B cell (primary cell): ENCODE results near the gene SEC14L5. TPM values are rescaled to one million over a fixed set of nuclear protein-coding genes. Genes with fewer than 3 reads are reported as not detected.

Experiments
- ATAC-seq: fragments of 200-7000 bp; cut with Tn5 transposase; one replicate; pipeline ENCODE4 v1.10.0; 2021; ENCODE audit warnings: low read depth, mild to moderate bottlenecking, moderate number of reproducible peaks, moderate library complexity
- CTCF ChIA-PET: fragments of 350-600 bp; sonication (Branson Sonifier 250); formaldehyde crosslinking; loops from one replicate; lab custom pipeline; 2021; ENCODE audit warnings: antibody characterized with exemption, inconsistent platforms; lab: Charles Lee
- POLR2A ChIA-PET: fragments of 350-600 bp; sonication (Branson Sonifier 250); formaldehyde crosslinking; loops from one replicate; lab custom pipeline; 2021; ENCODE audit warnings: antibody characterized with exemption; lab: Charles Lee
- DNase-seq: peaks from one replicate; pipeline ENCODE4 v3.0.0; 2013
- H2AFZ ChIP-seq: 2 replicates; pipeline ENCODE4 v1.6.1; 2012; ENCODE audit warnings: mild to moderate bottlenecking, low read depth, low read length; ENCODE audit not compliant: insufficient read depth, poor library complexity, severe bottlenecking
- H3K27ac ChIP-seq, 2 donors: 1 replicate in 1 of 2; 2 replicates in 1 of 2; pipeline ENCODE4 v1.5.1; 2012 to 2013; ENCODE audit warnings: low read length in 2 of 2, mild to moderate bottlenecking in 2 of 2, moderate library complexity in 1 of 2
- H3K27me3 ChIP-seq, 4 experiments: fragments of 200-600 bp in 1 of 4; sonication (generic) in 1 of 4; replicated peaks in 1 of 4; 1 replicate in 2 of 4; 2 replicates in 2 of 4; pipeline versions ENCODE4 v1.6.1 to v1.7.0; 2013 to 2016; ENCODE audit warnings: low read length in 3 of 4, mild to moderate bottlenecking in 2 of 4, mixed read lengths in 1 of 4, moderate library complexity in 1 of 4; ENCODE audit not compliant: insufficient read depth in 4 of 4, control insufficient read depth in 3 of 4; ENCODE audit errors: control extremely low read depth in 1 of 4
- H3K36me3 ChIP-seq, 2 experiments: replicated peaks in 1 of 2; 1 replicate in 1 of 2; 2 replicates in 1 of 2; pipeline versions ENCODE4 v1.6.1 to v1.7.1; 2013; ENCODE audit warnings: low read length in 1 of 2; ENCODE audit not compliant: insufficient read depth in 2 of 2, control insufficient read depth in 1 of 2; ENCODE audit errors: control extremely low read depth in 1 of 2, extremely low read depth in 1 of 2
- H3K4me1 ChIP-seq, 2 donors: fragments of 200-600 bp in 1 of 2; sonication (generic) in 1 of 2; 1 replicate in 1 of 2; 2 replicates in 1 of 2; pipeline versions ENCODE4 v1.5.1 to v1.6.1; 2013 to 2017; ENCODE audit warnings: low read length in 2 of 2; ENCODE audit not compliant: control insufficient read depth in 2 of 2, insufficient read depth in 2 of 2
- H3K4me2 ChIP-seq: replicated peaks from 2 replicates; pipeline ENCODE3; 2012; ENCODE audit warnings: mild to moderate bottlenecking, low read depth, low read length; ENCODE audit not compliant: poor library complexity, severe bottlenecking
- H3K4me3 ChIP-seq, 5 experiments: fragments of 200-600 bp in 1 of 5; sonication (generic) in 1 of 5; 1 replicate in 3 of 5; 2 replicates in 2 of 5; pipeline versions ENCODE4 v1.5.1 to v1.7.0; 2011 to 2016; ENCODE audit warnings: low read length in 4 of 5, mild to moderate bottlenecking in 4 of 5, low read depth in 2 of 5, control low read depth in 1 of 5, moderate library complexity in 1 of 5; ENCODE audit not compliant: insufficient read depth in 1 of 5; ENCODE audit errors: control extremely low read depth in 1 of 5, extremely low read depth in 1 of 5
- H3K79me2 ChIP-seq: fragments of 200-600 bp; sonication (generic); one replicate; pipeline ENCODE4 v1.6.0; 2016; ENCODE audit warnings: low read length; ENCODE audit not compliant: control insufficient read depth, insufficient read depth
- H3K9ac ChIP-seq: fragments of 200-600 bp; sonication (generic); 2 replicates; pipeline ENCODE4 v1.6.1; 2017; ENCODE audit warnings: mild to moderate bottlenecking, low read length, moderate library complexity
- H3K9me3 ChIP-seq, 3 donors: one replicate each; pipeline versions ENCODE4 v1.6.1 to v1.7.1; 2013; ENCODE audit warnings: low read length in 2 of 3; ENCODE audit not compliant: control insufficient read depth in 2 of 3, insufficient read depth in 1 of 3; ENCODE audit errors: control extremely low read depth in 1 of 3
- H4K20me1 ChIP-seq: 2 replicates; pipeline ENCODE4 v1.6.0; 2012; ENCODE audit warnings: mild to moderate bottlenecking, low read length; ENCODE audit not compliant: insufficient read depth, control insufficient read depth, poor library complexity, severe bottlenecking
- H3K27ac Mint-ChIP-seq: one replicate; pipeline ENCODE4 v1.8.0; 2021; ENCODE audit warnings: mixed read lengths
- H3K27me3 Mint-ChIP-seq: one replicate; pipeline ENCODE4 v1.8.0; 2021; ENCODE audit warnings: mixed read lengths
- H3K4me1 Mint-ChIP-seq: one replicate; pipeline ENCODE4 v1.8.0; 2021; ENCODE audit warnings: mixed read lengths
- H3K4me3 Mint-ChIP-seq: one replicate; pipeline ENCODE4 v1.8.0; 2021; ENCODE audit warnings: mixed read lengths
- H3K9me3 Mint-ChIP-seq: one replicate; pipeline ENCODE4 v1.8.0; 2022; ENCODE audit warnings: mixed read lengths; ENCODE audit not compliant: insufficient read depth
- CTCF ChIP-seq: fragments of 200-600 bp; IDR thresholded peaks from one replicate; pipeline ENCODE4 v1.8.0; 2022; ENCODE audit warnings: antibody characterized with exemption, mild to moderate bottlenecking
- EZH2 ChIP-seq: IDR thresholded peaks from 2 replicates; pipeline ENCODE4 v1.6.1; 2012; ENCODE audit warnings: borderline replicate concordance, low read depth, mild to moderate bottlenecking, moderate library complexity, low read length; ENCODE audit not compliant: insufficient read depth, poor library complexity, severe bottlenecking
- WGBS: methylation state at CpG from one replicate; pipeline ENCODE4 v1.1.5; 2013; ENCODE audit warnings: missing lambda C conversion rate; ENCODE audit not compliant: insufficient coverage; 5-methylcytosine and 5-hydroxymethylcytosine counted together
- intact Hi-C: fragments of 100-400 bp; cut with micrococcal nuclease; formaldehyde crosslinking; loops from one replicate; pipeline ENCODE4 v1.10.0; 2022
- polyA minus RNA-seq: library from RNA; depleted of rRNA, polyadenylated mRNA; stranded (reverse); fragments of >200 nt; gene quantifications from 2 replicates; pipeline ENCODE4 v1.2.3, GENCODE V29; 2012
- polyA plus RNA-seq: library from polyadenylated mRNA; depleted of rRNA; stranded (reverse); fragments of >200 nt; gene quantifications from 2 replicates; pipeline ENCODE4 v1.2.3, GENCODE V29; 2012
- total RNA-seq, 2 donors: library from RNA; stranded (reverse); fragments of 120-200 nt in 1 of 2; gene quantifications; 1 replicate in 1 of 2; 2 replicates in 1 of 2; pipeline versions ENCODE4 v1.2.3 to v1.2.4, GENCODE V29; 2013 to 2022

Gene SEC14L5
- total RNA-seq: not detected in 2 replicates
- 0.49 TPM for total RNA-seq (2013)
- polyA plus RNA-seq: not detected in 2 replicates
- polyA minus RNA-seq: 0.43 TPM in 1 of 2 replicates, not detected in the other

GRCh38 chr16:4957720-4958509 lies at the start of gene SEC14L5:
TSS of gene SEC14L5 (plus strand) at chr16:4958330. CDS start at chr16:4959324, 994 bp downstream.
- H4K20me1 ChIP-seq: no peaks in the 10 kb centered on the region
- WGBS: 3% methylated on average over 56 of the region's 56 CpGs
- Mint-ChIP-seq H3K4me1 (peaks cover 19% of the 10 kb centered on the region), H3K9me3 (no peaks in the 10 kb centered on the region), H3K4me3 (peak within 1 kb of the TSS; percentile 85), H3K27me3 (peaks cover 54% of the 10 kb centered on the region), H3K27ac (peak within 1 kb of the TSS; percentile 32)
- no peaks in the 10 kb centered on the region for H3K36me3 ChIP-seq
- H3K4me1 ChIP-seq: peaks cover 15% of the 10 kb centered on the region in 2 donors
- H2AFZ ChIP-seq: peak within 1 kb of the TSS; percentile 63
- ATAC-seq (peak; percentile 93), DNase-seq (peak; percentile 86)
- ChIA-PET POLR2A (interaction anchor here (0.5 to 0.7 kb wide), 4 partner anchors 38 to 235 kb away, joined by 3 to 6 read pairs (median 4); no protein-coding TSS in a partner anchor), CTCF (interaction anchor here (1.4 to 1.7 kb wide), 2 partner anchors 9 to 18 kb away, joined by 3 to 5 read pairs; no protein-coding TSS in a partner anchor)
- peak within 1 kb of the TSS; percentile 76 for H3K4me2 ChIP-seq
- H3K27me3 ChIP-seq: peaks cover 0 to 58% (median 23%) of the 10 kb centered on the region in 4 experiments
- TF ChIP-seq EZH2: no peak
- no peak for TF ChIP-seq CTCF
- peak within 1 kb of the TSS in 3 of 5 experiments; percentile 37 to 47 (median 46) for H3K4me3 ChIP-seq
- H3K79me2 ChIP-seq: no peaks in the 10 kb centered on the region
- peak within 1 kb of the TSS; percentile 50 for H3K9ac ChIP-seq
- H3K27ac ChIP-seq: no peak within 1 kb of the TSS
- H3K9me3 ChIP-seq: peaks cover 0 to 20% (median 0%) of the 10 kb centered on the region in 3 donors
- intact Hi-C loops: loop anchor here (5.0 to 10.0 kb wide), 3 partner anchors 139 to 1433 kb away; partner anchors contain the start of gene EEF2KMT
